NCI-H2107 treated with DMSO at 0.1 percent for 48 hours (cell line): ENCODE measurements around the gene TTLL10.

Experiments
- DNase-seq: peaks from one replicate; lab custom pipeline; 2025; ENCODE audit not compliant: unreplicated experiment; lab: John Stamatoyannopoulos, UW

TTLL10 gene

GRCh38 chr1:1217621-1218523 lies 44.2 kb downstream of the TTLL10 start:
- DNase-seq, result no peak

- no peak for DNase-seq
These were observed 45.0 kb downstream of the TTLL10 start for GRCh38 chr1:1218524-1219200.

DNA sequence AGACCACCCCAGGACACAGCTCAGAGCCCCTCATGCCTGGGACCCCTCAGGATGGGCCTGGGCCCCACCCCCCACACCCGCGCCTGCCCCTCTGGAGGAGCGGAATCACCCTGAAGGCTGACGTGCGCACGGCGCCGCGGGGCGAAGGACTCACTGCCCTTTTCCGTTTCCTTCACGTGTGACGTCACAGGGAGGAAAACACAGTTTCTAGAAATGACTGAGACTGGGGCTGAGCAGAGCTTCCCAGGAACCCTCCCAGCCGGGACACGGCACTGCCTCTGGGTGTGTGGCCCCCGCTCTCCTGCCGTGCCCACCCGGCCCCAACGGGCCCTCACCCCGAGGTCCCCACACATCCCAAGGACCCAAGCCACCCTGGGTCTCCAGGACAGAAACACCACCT lies 45.7 kb downstream of the TTLL10 start:
- DNase-seq, result no peak

- DNase-seq, result no peak
These were observed 46.5 kb downstream of the TTLL10 start for GRCh38 chr1:1220197-1220596.

DNA sequence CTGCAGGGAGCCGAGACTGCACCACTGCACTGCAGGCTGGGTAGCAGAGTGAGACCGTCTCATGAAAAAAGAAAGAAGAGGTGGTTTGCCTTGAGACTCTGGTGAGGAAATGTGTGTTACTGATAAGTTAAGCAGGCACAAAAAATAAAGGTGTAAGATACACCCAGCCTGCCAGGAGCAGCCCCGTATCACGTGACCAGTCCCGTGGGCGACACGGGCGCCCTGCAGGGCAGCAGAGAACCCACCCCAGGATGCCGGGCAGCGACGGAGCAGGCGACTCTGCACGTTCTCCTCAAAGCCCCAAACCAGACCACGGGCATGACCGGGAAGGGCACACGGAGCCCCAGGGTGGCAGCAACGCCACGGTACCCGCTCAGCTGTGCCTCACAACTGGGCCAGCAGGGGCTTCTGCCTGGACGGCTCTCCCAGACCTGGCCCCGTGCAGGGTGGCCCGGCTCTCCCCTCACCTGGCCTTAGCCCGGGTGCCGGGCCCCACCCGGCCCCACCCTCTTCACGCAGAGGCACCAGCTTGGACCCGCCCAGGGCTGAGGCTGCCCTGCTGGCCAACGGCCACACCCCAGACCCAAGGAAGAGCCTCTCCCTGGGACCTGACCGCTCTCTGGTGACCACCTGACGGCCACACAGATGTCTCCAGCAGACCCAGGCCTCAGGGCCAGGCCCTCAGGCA lies 48.4 kb downstream of the TTLL10 start:
- DNase-seq, result no peak

DNA sequence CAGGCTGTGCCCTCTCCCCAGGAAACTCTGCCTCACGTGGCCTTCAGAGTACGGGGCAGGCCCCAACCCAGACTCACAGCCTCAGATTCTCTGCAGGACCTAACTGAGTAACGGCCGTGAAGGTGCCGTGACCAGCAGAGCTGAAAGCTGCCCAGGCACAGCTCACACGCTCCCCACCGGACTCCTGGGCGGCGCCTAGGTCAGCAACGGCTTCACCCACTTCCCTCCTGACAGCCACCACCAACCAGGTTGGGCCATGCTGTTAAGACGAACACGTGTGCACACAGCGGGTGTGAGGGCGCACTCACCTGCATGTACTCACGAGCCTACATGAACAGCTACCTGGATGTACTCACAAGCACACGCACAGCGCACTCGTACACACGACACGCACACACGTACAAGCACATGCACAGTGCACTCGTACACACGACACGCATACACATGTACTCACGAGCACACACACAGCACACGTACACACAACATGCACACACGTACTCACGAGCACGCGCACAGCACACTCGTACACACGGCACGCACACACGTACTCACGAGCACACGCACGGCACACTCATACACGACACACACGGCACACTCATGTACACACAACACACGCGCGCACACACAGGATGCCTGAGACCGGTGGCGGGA lies 49.0 kb downstream of the TTLL10 start:
- DNase-seq, result no peak

- no peak for DNase-seq
These were observed 49.6 kb downstream of the TTLL10 start for GRCh38 chr1:1223321-1223720.

DNA sequence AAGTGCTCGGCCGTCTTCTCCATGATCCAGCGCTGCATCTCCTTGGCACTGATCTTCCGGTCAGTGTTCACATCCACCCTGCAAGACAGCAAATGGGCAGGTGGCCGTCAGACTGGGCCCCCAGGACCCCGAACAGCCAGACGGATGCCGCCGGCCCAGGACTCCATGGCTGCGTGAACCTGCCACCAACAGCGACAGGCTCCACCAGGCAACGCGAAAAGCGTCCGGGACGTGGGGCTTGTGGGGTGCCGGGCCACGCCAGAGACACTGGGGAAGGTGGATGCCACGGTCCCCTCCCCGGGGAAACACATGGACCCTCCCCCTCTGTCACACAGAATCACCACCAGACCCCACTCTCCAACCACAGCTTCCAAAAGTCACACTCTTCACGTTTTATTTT lies 50.2 kb downstream of the TTLL10 start:
- DNase-seq, result no peak

DNA sequence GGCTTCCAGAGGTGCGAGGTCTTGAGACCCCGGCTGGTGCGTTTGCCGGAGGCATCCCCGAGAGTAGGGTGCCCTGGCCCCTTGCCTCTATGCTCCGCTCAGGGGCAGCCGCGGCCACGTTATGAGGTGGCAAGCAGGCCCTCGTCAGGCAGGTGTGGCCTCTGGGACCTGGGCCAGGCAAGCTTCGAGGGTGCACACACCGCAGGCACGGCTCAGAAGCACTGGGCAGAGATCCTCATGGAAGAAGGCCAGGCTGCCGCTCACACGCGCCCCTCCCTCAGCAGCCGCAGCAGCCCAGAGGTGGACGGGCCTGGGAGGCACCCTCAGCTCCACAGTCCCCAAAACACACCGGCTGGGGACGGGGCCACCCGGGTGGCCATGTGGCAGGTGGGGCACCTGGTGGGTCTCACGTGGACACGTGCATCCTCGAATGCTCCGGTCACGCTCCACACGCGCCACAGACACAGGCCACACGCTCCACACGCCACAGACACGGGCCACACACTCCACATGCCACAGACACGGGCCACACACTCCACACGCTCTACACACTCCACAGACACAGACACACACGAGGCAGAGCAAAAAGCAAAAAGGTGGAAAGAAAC lies 51.7 kb downstream of the TTLL10 start:
- no peak for DNase-seq

DNA sequence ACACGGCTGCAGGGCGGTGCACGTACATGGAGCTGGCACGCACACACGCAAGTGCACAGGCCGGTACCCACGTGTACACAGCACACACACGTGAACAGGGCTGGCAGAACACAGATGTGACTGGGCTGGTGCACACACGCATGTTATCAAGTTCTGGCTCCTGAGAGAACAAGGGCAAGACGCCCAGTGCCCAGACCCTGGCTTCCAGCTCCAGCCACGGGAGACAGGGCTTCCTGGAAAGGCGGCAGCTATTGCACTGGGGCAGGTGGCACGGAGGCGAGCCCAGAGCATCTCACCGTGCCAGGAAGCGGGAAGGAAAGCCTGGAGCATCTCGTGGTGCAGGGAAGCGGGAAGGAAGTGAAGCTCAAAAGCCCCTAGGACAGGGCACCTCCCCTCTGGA lies 52.2 kb downstream of the TTLL10 start:
- no peak for DNase-seq

- no peak for DNase-seq
These were observed 53.1 kb downstream of the TTLL10 start for GRCh38 chr1:1226566-1227362.

DNA sequence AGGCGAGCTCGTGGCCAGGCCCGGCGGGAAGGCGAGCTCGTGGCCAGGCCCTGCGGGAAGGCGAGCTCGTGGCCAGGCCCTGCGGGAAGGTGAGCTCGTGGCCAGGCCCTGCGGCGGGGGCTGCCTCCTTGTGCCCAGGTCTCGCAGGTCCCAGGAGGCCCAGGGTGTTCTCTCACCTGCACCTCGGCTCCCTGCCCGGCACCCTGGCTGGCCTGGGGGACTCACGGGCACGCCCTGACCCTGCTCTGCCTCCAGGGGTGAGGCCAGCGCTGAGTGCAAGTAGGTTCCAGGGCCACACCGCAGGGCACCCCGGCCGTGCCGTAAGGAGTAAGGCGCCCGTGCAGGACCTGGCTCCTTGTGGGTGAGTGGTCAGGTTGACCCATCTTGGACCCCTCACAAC lies 53.7 kb downstream of the TTLL10 start:
- no peak for DNase-seq

DNA sequence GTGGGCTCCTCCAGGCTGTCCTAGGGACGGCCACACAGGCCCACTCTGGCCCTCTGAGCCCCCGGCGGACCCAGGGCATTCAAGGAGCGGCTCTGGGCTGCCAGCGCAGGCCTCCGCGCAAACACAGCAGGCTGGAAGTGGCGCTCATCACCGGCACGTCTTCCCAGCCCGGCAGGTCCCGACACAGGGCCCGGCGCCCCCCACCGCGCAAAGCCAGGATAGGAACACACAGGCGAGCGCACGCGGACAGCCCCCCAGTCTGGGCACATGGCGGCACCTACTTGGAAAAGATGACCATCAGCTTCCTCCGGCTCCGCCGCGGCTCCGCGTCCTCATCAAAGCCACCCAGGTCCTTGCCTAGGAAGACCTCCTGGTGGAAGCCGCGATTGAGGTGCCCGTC lies 54.5 kb downstream of the TTLL10 start:
- DNase-seq, result no peak

DNA sequence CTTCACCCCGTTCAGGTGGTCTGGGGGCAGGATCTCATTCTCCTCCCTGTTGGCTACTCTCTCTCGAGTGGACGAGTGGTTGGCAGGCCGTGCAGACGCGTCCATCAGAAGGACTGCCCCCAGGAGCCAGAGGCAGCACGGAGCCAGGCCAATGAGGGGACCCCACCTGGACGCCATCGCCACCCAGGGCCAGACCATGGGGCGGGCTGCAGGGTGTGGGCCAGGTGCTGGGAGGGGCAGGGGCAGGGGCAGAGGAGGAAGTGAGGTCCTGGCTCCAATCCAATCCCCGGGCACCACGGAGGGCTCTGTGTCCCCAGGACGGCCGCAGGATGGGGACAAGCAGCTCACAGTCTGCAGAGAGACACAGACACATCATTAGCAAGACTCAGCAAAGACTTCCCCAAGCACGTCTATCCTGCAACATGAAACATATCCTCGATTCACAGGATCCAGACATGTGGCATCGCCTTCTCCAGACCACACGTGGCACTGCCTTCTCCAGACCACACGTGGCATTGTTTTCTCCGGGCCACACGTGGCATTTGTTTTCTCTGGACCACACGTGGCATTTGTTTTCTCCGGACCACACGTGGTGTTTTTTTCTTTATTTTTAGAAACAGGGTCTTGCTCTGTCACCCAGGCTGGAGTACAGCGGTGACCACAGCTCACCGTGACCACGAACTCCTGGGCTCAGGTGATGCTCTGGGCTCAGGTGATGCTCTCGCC lies 55.1 kb downstream of the TTLL10 start:
- no peak for DNase-seq

- DNase-seq, result no peak
These were observed 56.1 kb downstream of the TTLL10 start for GRCh38 chr1:1229770-1230169.

DNA sequence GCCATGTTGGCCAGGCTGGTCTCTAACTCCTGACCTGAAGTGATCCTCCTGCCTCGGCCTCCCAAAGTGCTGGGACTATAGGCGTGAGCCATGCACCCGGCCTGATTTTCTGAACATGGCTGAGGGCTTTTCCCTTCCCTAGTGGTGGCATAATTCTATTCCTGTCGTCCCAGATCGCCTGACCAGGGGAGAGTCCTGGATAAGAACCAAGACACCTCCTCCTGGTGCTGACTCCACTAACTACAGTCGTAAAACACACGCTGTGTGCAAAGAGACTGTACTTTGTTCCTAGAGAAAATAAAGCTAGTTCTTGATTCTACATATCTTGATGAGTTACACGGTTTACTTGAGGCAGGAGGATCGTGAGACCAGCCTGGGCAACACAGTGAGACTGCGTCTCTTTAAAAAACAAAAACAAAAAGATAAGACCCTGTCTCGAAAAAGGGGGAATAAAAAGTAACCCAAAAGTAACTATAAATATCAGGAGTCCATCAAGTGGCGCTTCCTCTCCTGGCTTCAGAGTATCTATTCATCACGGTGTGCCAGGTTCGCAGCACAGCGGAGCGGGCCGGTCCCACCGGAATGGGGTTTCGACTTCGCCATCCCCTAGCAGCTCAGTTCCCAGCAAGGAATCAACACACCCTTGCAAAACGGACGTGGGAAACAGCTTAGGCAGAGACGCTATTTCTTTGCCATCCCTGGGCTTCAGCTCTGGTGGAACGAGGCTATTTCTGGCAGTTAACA lies 57.1 kb downstream of the TTLL10 start:
- DNase-seq, result no peak

GRCh38 chr1:1231400-1232207 lies 57.9 kb downstream of the TTLL10 start, which contains the start of gene SDF4:
SDF4 (minus strand) TSS chr1:1232001; CDS start chr1:1228772, 3,229 bp downstream.
- peak; percentile 9 for DNase-seq
